Pancreas (tissue), 10 donors: ENCODE measurements around the gene OPN1SW. TPM values are rescaled to one million over a fixed set of nuclear protein-coding genes. Genes with fewer than 3 reads are reported as not detected.

Experiments
- ATAC-seq, 4 donors: fragments of 200-7000 bp; cut with Tn5 transposase; one replicate each; pipeline versions ENCODE4 v1.8.0 to v1.9.1; 2020; ENCODE audit warnings: mild to moderate bottlenecking in 4 of 4, moderate library complexity in 4 of 4
- DNase-seq, 6 donors: peaks; one replicate each; pipeline ENCODE4 v3.0.0-alpha.2; 2020
- FAIRE-seq: peaks from 2 replicates; lab custom pipeline; 2012; peaks lifted over from hg19 to GRCh38; lab: Jason Lieb, UNC
- H3K27ac ChIP-seq, 4 donors: fragments of 200-600 bp; sonication (generic); 1 replicate in 3 of 4; 2 replicates in 1 of 4; pipeline versions ENCODE4 v1.5.0 to v1.8.0; 2020
- H3K27me3 ChIP-seq, 4 donors: fragments of 200-600 bp; one replicate each; pipeline ENCODE4 v1.8.0; 2021
- H3K36me3 ChIP-seq, 3 donors: fragments of 200-600 bp; sonication (generic) in 1 of 3; one replicate each; pipeline versions ENCODE4 v1.5.0 to v1.8.0; 2020 to 2021
- H3K4me1 ChIP-seq, 3 donors: fragments of 200-600 bp; one replicate each; pipeline ENCODE4 v1.8.0; 2021
- H3K4me3 ChIP-seq, 4 donors: fragments of 200-600 bp; sonication (generic) in 2 of 4; one replicate each; pipeline versions ENCODE4 v1.5.0 to v1.8.0; 2020 to 2021
- H3K9me3 ChIP-seq, 4 donors: fragments of 200-600 bp; one replicate each; pipeline ENCODE4 v1.8.0; 2021
- WGBS, 2 donors: extraction: QIAGEN DNeasy Blood & Tissue Kit; methylation state at CpG; one replicate each; pipeline ENCODE4 v1.1.7; 2013; 5-methylcytosine and 5-hydroxymethylcytosine counted together
- intact Hi-C, 3 donors: fragments of 100-400 bp; cut with DNase I; formaldehyde crosslinking; loops; one replicate each; pipeline versions ENCODE4 v1.11.1 to v1.14.2; 2022
- polyA plus RNA-seq, 2 donors: library from polyadenylated mRNA; stranded (reverse); fragments of 200-250 nt; gene quantifications; one replicate each; pipeline ENCODE4 v1.2.3, GENCODE V29; 2013
- total RNA-seq, 6 donors: library from RNA; stranded (reverse); fragmentation: NEBNext Ultra II Directional in 4 of 6; extraction: Animal tissue kit (Norgen Biotek cat#: 25700) in 4 of 6; gene quantifications; one replicate each; pipeline versions ENCODE4 v1.2.1 to v1.2.4, GENCODE V29; 2021 to 2023
- TF ChIP-seq, protein P1 (sequence below), 4 donors: fragments of 200-600 bp; sonication (generic) in 3 of 4; IDR thresholded peaks; one replicate each; pipeline versions ENCODE4 v1.5.0 to v1.8.0; 2021; ENCODE audit warnings: antibody characterized with exemption in 4 of 4
- donor health status: healthy with polysubstance abuse.
- donor health status: DM: no; HTN: no; CAD: no; lungs with moderate emphysema.
- donor health status: DM: no; HTN: no; CAD: no.
- donor health status: control.
- donor health status: control.
- donor health status: Bipolar disorder and iron deficiency.
- donor health status: DM: yes; HTN: yes; CAD: no.
- donor health status: DM: no; HTN: no; CAD: no.
- donor health status: DM: no; HTN: no; CAD: no.
- donor health status: DM: yes; HTN: yes; CAD: no.

OPN1SW gene
- total and polyA plus RNA-seq, 8 donors: not detected

DNA sequence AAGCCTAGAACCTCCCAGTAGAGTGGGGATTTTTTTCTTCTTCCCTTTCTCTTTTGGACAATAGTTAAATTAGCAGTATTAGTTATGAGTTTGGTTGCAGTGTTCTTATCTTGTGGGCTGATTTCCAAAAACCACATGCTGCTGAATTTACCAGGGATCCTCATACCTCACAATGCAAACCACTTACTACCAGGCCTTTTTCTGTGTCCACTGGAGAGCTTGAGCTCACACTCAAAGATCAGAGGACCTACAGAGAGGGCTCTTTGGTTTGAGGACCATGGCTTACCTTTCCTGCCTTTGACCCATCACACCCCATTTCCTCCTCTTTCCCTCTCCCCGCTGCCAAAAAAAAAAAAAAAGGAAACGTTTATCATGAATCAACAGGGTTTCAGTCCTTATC, 5.4 kb downstream of the OPN1SW start:
- Histone ChIP-seq H3K9me3 (no peaks in the 10 kb centered on the region), H3K4me3 (no peak overlapping the region), H3K36me3 (peaks cover under 1 to 24% (median 4%) of the 10 kb centered on the region in 3 donors), H3K4me1 (peaks cover 0 to 5% (median 0%) of the 10 kb centered on the region in 3 donors), H3K27ac (no peak overlapping the region), H3K27me3 (no peaks in the 10 kb centered on the region)
- TF ChIP-seq, protein P1, sequence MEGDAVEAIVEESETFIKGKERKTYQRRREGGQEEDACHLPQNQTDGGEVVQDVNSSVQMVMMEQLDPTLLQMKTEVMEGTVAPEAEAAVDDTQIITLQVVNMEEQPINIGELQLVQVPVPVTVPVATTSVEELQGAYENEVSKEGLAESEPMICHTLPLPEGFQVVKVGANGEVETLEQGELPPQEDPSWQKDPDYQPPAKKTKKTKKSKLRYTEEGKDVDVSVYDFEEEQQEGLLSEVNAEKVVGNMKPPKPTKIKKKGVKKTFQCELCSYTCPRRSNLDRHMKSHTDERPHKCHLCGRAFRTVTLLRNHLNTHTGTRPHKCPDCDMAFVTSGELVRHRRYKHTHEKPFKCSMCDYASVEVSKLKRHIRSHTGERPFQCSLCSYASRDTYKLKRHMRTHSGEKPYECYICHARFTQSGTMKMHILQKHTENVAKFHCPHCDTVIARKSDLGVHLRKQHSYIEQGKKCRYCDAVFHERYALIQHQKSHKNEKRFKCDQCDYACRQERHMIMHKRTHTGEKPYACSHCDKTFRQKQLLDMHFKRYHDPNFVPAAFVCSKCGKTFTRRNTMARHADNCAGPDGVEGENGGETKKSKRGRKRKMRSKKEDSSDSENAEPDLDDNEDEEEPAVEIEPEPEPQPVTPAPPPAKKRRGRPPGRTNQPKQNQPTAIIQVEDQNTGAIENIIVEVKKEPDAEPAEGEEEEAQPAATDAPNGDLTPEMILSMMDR (IDR thresholded peaks at IDR 0.05): no peak
- intact Hi-C loops: no loop called here
- DNase-seq (no peak), FAIRE-seq (no peak), ATAC-seq (peak; percentile 43 to 67 (median 56))
- WGBS, 2 donors: 18 to 20% methylated on average over 2 of the region's 2 CpGs

DNA sequence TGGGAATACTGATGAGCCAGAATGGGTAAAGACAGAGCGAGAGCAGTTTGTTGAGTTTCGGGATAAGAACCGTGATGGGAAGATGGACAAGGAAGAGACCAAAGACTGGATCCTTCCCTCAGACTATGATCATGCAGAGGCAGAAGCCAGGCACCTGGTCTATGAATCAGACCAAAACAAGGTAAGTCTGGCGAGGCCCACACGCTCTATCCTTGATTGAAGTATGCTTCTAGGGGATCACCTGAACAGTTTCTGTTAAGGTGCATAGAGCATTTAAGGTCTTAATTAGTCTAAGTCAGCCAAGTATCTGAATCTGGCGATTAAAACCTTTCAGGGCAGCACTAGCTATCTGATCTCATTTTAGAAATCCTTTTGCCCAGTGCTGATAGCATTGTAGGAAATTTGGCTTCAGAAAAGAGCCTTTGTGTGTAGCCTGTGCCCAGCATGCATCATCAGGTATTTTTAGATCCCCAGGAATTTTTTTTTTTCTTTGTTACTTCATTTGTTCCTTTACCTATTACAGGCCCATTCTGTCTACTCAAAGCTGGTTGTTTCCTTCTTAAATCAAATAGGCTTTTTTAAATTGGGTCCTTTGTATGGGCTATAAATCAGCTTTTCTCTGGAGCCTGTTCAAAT, 8.0 kb downstream of the OPN1SW start:
- Histone ChIP-seq H3K27me3 (no peaks in the 10 kb centered on the region), H3K27ac (no peak overlapping the region), H3K4me1 (peaks cover 0 to 5% (median 0%) of the 10 kb centered on the region in 3 donors), H3K9me3 (no peaks in the 10 kb centered on the region), H3K4me3 (no peak overlapping the region), H3K36me3 (peaks cover 2 to 23% (median 3%) of the 10 kb centered on the region in 3 donors)
- FAIRE-seq: no peak
- intact Hi-C loops: no loop called here
- TF ChIP-seq, protein P1 (IDR thresholded peaks at IDR 0.05): no peak
- DNase-seq: no peak
- WGBS, 2 donors: 89 to 91% methylated on average over 6 of the region's 6 CpGs
- peak in 1 of 4 donors; percentile 46 for ATAC-seq

DNA sequence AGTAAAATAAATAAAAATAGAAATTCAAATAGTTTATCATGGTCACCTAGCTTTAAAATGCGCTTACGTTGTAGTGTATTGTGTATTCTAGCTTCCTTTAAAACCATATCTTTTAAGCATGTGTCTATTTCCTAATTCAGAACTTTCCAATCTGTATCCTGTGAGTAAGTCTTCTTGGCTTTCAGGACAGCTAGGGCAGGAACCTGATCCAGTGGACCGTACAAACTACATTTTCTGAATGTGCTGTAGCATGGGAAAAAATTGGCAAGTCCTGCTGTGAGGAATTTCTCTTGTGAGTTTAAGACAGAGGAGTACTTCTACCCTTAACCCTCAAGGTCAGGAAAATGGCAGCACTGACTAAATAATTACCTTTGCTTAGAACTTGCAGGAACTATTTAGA, 12.1 kb downstream of the OPN1SW start:
- FAIRE-seq: no peak

DNA sequence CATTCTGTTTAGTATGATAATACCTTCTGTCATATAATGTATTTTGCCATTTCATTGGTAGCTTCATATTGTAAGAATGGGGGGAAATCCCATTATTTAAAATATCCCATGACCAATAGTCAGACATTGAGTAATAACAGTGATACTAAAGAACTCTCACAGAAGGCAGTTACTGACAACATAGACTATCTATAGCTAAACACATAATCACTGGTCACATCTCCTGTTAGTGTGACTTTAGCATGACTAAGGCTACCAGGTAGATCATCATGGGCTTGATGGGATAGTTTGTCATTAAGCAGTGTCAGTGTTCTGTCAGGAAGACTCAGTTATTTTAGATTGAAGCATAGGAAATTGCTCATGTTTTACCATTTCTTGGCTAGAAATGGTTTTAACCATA, 16.4 kb downstream of the OPN1SW start:
- no peak overlapping the region for H3K4me3 ChIP-seq
- H3K36me3 ChIP-seq: peaks cover 0 to 30% (median 9%) of the 10 kb centered on the region in 3 donors
- no peak overlapping the region for H3K27ac ChIP-seq
- TF ChIP-seq, protein P1 (IDR thresholded peaks at IDR 0.05): no peak
- H3K4me1 ChIP-seq: peaks cover 0 to 3% (median 0%) of the 10 kb centered on the region in 3 donors
- no peak for DNase-seq
- H3K27me3 ChIP-seq: no peaks in the 10 kb centered on the region
- intact Hi-C loops: no loop called here
- no peak for FAIRE-seq
- ATAC-seq: no peak
- H3K9me3 ChIP-seq: no peaks in the 10 kb centered on the region

More for the DNA sequence above, 12.1 kb downstream of the OPN1SW start:
- H3K27me3 ChIP-seq: no peaks in the 10 kb centered on the region
- H3K4me3 ChIP-seq: no peak overlapping the region
- no peaks in the 10 kb centered on the region for H3K4me1 ChIP-seq
- ATAC-seq (no peak), DNase-seq (no peak)
- TF ChIP-seq, protein P1 (IDR thresholded peaks at IDR 0.05): no peak
- H3K36me3 ChIP-seq: peaks cover 3 to 45% (median 7%) of the 10 kb centered on the region in 3 donors
- WGBS, 2 donors: 75 to 76% methylated on average over 3 of the region's 3 CpGs
- H3K9me3 ChIP-seq: no peaks in the 10 kb centered on the region
- intact Hi-C loops: no loop called here
- no peak overlapping the region for H3K27ac ChIP-seq

DNA sequence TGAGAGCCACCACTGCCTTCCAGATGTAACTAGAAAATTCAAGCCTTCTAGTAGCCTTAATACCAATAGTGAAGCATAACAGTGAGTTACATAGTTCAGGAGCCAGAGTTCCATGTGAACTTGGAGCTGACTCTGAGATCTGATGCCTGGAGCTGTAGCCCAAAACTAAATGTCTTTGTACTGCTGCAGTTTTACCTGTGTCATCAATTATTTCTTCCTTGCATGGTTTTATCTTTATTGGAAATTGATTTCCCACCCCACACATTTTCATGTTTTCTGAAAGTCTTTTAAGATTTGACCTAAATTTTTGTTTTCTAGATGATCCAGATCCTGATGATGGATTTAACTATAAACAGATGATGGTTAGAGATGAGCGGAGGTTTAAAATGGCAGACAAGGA, 17.0 kb downstream of the OPN1SW start:
- 99 to 100% methylated on average over 1 of the region's 1 CpG for WGBS, 2 donors
- H3K27ac ChIP-seq: no peak overlapping the region
- H3K4me3 ChIP-seq: no peak overlapping the region
- no peak for DNase-seq
- peaks cover 0 to 30% (median 9%) of the 10 kb centered on the region in 3 donors for H3K36me3 ChIP-seq
- no peak for FAIRE-seq
- H3K9me3 ChIP-seq: no peaks in the 10 kb centered on the region
- H3K27me3 ChIP-seq: no peaks in the 10 kb centered on the region
- TF ChIP-seq, protein P1 (IDR thresholded peaks at IDR 0.05): no peak
- ATAC-seq: no peak
- intact Hi-C loops: no loop called here
- H3K4me1 ChIP-seq: peaks cover 0 to 3% (median 0%) of the 10 kb centered on the region in 3 donors
